ENCODE results near the gene FAM131A. TPM values are rescaled to one million over a fixed set of nuclear protein-coding genes. Genes with fewer than 3 reads are reported as not detected.

Gene FAM131A
- total and polyA plus RNA-seq, 10 of the 15 experiments (the other 5 are each of a cell fraction or from before 2014, with no cell fraction given): 0.31 to 4.5 (median 1.5) TPM

DNA sequence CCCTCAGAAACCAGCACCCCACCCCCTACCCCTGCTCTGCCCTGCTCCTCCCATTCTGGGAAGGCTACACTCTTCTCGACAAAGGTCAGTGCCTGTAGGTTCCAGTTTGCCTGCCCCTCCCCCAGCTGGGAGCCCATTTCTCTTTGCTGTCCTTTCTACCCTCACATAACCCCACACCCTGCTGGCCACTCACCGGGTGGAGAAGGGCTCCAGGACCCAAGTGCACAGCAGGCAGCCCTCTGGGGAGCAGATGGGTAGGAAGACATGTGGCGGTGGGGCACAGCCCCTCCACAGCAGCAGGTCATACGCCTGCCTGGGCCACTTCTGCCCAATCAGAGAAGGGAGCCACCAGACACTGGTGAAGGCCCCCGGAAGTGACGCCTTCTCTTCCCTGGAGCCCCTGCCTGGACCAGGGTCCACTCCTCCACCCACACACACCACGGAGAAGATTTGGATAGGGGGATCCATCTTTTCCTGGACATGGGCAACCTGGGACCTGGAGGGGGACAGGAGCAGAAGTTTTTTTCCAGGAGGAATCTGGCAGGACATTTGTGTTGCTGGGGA lies 40.6 kb downstream of the FAM131A start, which contains the start of gene THPO:
TSS of gene THPO (minus strand) at position 326 of the 564 bp plus-strand sequence. CDS start 1,948 bp downstream, outside the sequence.
- no peaks in the 10 kb centered on the region for H3K36me3 ChIP-seq (ENCODE audit: control insufficient read depth in 2 of 2, insufficient read depth in 2 of 2, low read length in 1 of 2)
- H3K27ac ChIP-seq (ENCODE audit: control insufficient read depth, insufficient read depth): no peak within 1 kb of the TSS
- FAIRE-seq (no peak), DNase-seq (ENCODE audit: low read depth, low spot score) (no peak), ATAC-seq (no peak; the same call in 2 of the 3 replicates)
- no peaks in the 10 kb centered on the region for H3K79me2 ChIP-seq (ENCODE audit: control insufficient read depth, insufficient read depth, low read length)
- no peaks in the 10 kb centered on the region for H4K20me1 ChIP-seq (ENCODE audit: control insufficient read depth, insufficient read depth)
- RAD21 ChIA-PET (ENCODE audit: unreplicated experiment): no interaction called here
- H2AFZ ChIP-seq (ENCODE audit: control insufficient read depth, low read depth, low read length): no peak within 1 kb of the TSS
- SMC1A ChIA-PET (ENCODE audit: uncharacterized antibody, unreplicated experiment): no interaction called here
- CTCF ChIA-PET: interaction anchor here (0.6 kb wide), 1 partner anchor 137 kb away, joined by 3 read pairs; no protein-coding TSS in a partner anchor
- peaks cover 17 to 20% of the 10 kb centered on the region in 2 experiments for H3K27me3 ChIP-seq (replicated peaks in 1 of 2; ENCODE audit: control insufficient read depth in 2 of 2, insufficient read depth in 2 of 2, low read length in 1 of 2)
- POLR2A ChIA-PET: no interaction called here
- TF ChIP-seq, protein P1, sequence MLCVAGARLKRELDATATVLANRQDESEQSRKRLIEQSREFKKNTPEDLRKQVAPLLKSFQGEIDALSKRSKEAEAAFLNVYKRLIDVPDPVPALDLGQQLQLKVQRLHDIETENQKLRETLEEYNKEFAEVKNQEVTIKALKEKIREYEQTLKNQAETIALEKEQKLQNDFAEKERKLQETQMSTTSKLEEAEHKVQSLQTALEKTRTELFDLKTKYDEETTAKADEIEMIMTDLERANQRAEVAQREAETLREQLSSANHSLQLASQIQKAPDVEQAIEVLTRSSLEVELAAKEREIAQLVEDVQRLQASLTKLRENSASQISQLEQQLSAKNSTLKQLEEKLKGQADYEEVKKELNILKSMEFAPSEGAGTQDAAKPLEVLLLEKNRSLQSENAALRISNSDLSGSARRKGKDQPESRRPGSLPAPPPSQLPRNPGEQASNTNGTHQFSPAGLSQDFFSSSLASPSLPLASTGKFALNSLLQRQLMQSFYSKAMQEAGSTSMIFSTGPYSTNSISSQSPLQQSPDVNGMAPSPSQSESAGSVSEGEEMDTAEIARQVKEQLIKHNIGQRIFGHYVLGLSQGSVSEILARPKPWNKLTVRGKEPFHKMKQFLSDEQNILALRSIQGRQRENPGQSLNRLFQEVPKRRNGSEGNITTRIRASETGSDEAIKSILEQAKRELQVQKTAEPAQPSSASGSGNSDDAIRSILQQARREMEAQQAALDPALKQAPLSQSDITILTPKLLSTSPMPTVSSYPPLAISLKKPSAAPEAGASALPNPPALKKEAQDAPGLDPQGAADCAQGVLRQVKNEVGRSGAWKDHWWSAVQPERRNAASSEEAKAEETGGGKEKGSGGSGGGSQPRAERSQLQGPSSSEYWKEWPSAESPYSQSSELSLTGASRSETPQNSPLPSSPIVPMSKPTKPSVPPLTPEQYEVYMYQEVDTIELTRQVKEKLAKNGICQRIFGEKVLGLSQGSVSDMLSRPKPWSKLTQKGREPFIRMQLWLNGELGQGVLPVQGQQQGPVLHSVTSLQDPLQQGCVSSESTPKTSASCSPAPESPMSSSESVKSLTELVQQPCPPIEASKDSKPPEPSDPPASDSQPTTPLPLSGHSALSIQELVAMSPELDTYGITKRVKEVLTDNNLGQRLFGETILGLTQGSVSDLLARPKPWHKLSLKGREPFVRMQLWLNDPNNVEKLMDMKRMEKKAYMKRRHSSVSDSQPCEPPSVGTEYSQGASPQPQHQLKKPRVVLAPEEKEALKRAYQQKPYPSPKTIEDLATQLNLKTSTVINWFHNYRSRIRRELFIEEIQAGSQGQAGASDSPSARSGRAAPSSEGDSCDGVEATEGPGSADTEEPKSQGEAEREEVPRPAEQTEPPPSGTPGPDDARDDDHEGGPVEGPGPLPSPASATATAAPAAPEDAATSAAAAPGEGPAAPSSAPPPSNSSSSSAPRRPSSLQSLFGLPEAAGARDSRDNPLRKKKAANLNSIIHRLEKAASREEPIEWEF (IDR thresholded peaks at IDR 0.05; ENCODE audit: insufficient replicate concordance, low read depth, low read length): no peak
- TF ChIP-seq YBX1 (IDR thresholded peaks at IDR 0.05): no peak
- TF ChIP-seq CBX5 (IDR thresholded peaks at IDR 0.05; ENCODE audit: low read depth): no peak
- TF ChIP-seq FOS (IDR thresholded peaks at IDR 0.05; ENCODE audit: borderline replicate concordance, extremely low read depth, insufficient read length): no peak
- H3K4me3 ChIP-seq: no peak within 1 kb of the TSS
- in situ Hi-C loops (cut with MboI) (no loop called here), intact Hi-C loops (cut with micrococcal nuclease; ENCODE audit: unreplicated experiment) (no loop called here)
- WGBS (ENCODE audit: insufficient coverage, insufficient replicate concordance, low lambda C conversion rate, missing lambda C conversion rate): 28% methylated on average over 7 of the region's 7 CpGs
- no TSS peak for BruUV-seq (replicated peaks)
- no peak within 1 kb of the TSS for H3K9ac ChIP-seq (ENCODE audit: control insufficient read depth, insufficient read depth, low read length)
- H3K9me3 ChIP-seq (replicated peaks; ENCODE audit: control insufficient read depth, insufficient read depth, low read length): no peaks in the 10 kb centered on the region
- H3K4me2 ChIP-seq (ENCODE audit: control insufficient read depth, insufficient read depth): no peak within 1 kb of the TSS
- no peaks in the 10 kb centered on the region for H3K4me1 ChIP-seq (ENCODE audit: control insufficient read depth, insufficient read depth, low read length)
